Neural cell (in vitro differentiated cells): Measurements from ENCODE around the gene HSD17B2. TPM values are rescaled to one million over a fixed set of nuclear protein-coding genes. Genes with fewer than 3 reads are reported as not detected.

Experiments used
- H2AFZ ChIP-seq: fragments of 200-600, 300-800 bp; sonication (generic), shearing (Covaris generic); 2 replicates; pipeline ENCODE4 v1.6.0; 2014; ENCODE audit warnings: low read depth, mild to moderate bottlenecking, antibody characterized with exemption, low read length, moderate library complexity
- H3F3A ChIP-seq: fragments of 200-600 bp; shearing (Covaris generic); 2 replicates; pipeline ENCODE4 v1.6.1; 2016; ENCODE audit warnings: mild to moderate bottlenecking, moderate library complexity, mixed read lengths, antibody characterized with exemption, low read length; ENCODE audit not compliant: insufficient read depth, poor library complexity, severe bottlenecking
- H3K27ac ChIP-seq: fragments of 200-600, 300-800 bp; sonication (generic), shearing (Covaris generic); 2 replicates; pipeline ENCODE4 v1.5.1; 2014; ENCODE audit warnings: mild to moderate bottlenecking, low read length, moderate library complexity
- H3K27me3 ChIP-seq: fragments of 300-800, 200-600 bp; sonication (generic), shearing (Covaris generic); 2 replicates; pipeline ENCODE4 v1.6.0; 2014; ENCODE audit warnings: mild to moderate bottlenecking, low read depth, low read length, moderate library complexity; ENCODE audit not compliant: insufficient read depth
- H3K36me3 ChIP-seq: fragments of 300-800, 200-600 bp; sonication (generic), shearing (Covaris generic); 2 replicates; pipeline ENCODE4 v1.5.1; 2014; ENCODE audit warnings: mild to moderate bottlenecking, antibody characterized with exemption, low read length, moderate library complexity; ENCODE audit not compliant: insufficient read depth
- H3K4me2 ChIP-seq: fragments of 300-800, 200-600 bp; sonication (generic), shearing (Covaris generic); 2 replicates; pipeline ENCODE4 v1.6.0; 2014; ENCODE audit warnings: mild to moderate bottlenecking, low read length
- H3K4me3 ChIP-seq: fragments of 300-800, 200-600 bp; sonication (generic), shearing (Covaris generic); 2 replicates; pipeline ENCODE4 v1.5.1; 2014; ENCODE audit warnings: mild to moderate bottlenecking, low read length, moderate library complexity
- H3K79me2 ChIP-seq: fragments of 200-600 bp; shearing (Covaris generic); replicated peaks from 2 replicates; pipeline ENCODE4 v1.6.0; 2014; ENCODE audit warnings: mild to moderate bottlenecking, low read length, moderate library complexity; ENCODE audit not compliant: insufficient read depth
- H3K9ac ChIP-seq: fragments of 300-800, 200-600 bp; sonication (generic), shearing (Covaris generic); 2 replicates; pipeline ENCODE4 v1.6.1; 2016; ENCODE audit warnings: mild to moderate bottlenecking, low read length, mixed read lengths
- H3K9me2 ChIP-seq: fragments of 200-600 bp; shearing (Covaris generic); 2 replicates; pipeline ENCODE4 v1.6.1; 2016; ENCODE audit warnings: mild to moderate bottlenecking, low read length, mixed read lengths; ENCODE audit not compliant: insufficient read depth
- H3K9me3 ChIP-seq: fragments of 200-600, 300-800 bp; sonication (generic), shearing (Covaris generic); 2 replicates; pipeline ENCODE4 v1.6.1; 2016; ENCODE audit warnings: mild to moderate bottlenecking, mixed run types, low read length, moderate library complexity, mixed read lengths
- H4K20me1 ChIP-seq: fragments of 200-600 bp; shearing (Covaris generic); 2 replicates; pipeline ENCODE4 v1.6.1; 2016; ENCODE audit warnings: mild to moderate bottlenecking, mixed run types; ENCODE audit not compliant: insufficient read depth
- CTCF ChIP-seq: fragments of 450-650 bp; IDR thresholded peaks from 2 replicates; pipeline ENCODE4 v1.5.1; 2014; ENCODE audit warnings: antibody characterized with exemption, mild to moderate bottlenecking, moderate library complexity; ENCODE audit not compliant: poor library complexity, severe bottlenecking
- EP300 ChIP-seq: fragments of 450-650 bp; conservative IDR thresholded peaks from 2 replicates; pipeline ENCODE4 v1.6.1; 2014; ENCODE audit warnings: antibody characterized with exemption, mild to moderate bottlenecking, moderate library complexity; ENCODE audit not compliant: poor library complexity, severe bottlenecking
- EZH2 ChIP-seq: fragments of 200-600, 300-800 bp; shearing (Covaris generic), sonication (generic); IDR thresholded peaks from 2 replicates; pipeline ENCODE4 v1.6.1; 2014; ENCODE audit warnings: antibody characterized with exemption, low read length, borderline replicate concordance, mild to moderate bottlenecking; ENCODE audit not compliant: insufficient read depth, poor library complexity, severe bottlenecking
- MXI1 ChIP-seq: fragments of 450-650 bp; conservative IDR thresholded peaks from 2 replicates; pipeline ENCODE4 v1.6.1; 2014; ENCODE audit warnings: antibody characterized with exemption, mild to moderate bottlenecking; ENCODE audit not compliant: poor library complexity, severe bottlenecking
- POLR2AphosphoS5 ChIP-seq: IDR thresholded peaks from 2 replicates; pipeline ENCODE4 v1.6.1; 2012
- RAD21 ChIP-seq: fragments of 450-650 bp; conservative IDR thresholded peaks from 2 replicates; pipeline ENCODE4 v1.6.1; 2014; ENCODE audit warnings: antibody characterized with exemption, mild to moderate bottlenecking, moderate library complexity
- REST ChIP-seq: IDR thresholded peaks from 2 replicates; pipeline ENCODE4 v1.6.1; 2012; ENCODE audit warnings: borderline replicate concordance
- SMC3 ChIP-seq: fragments of 450-650 bp; conservative IDR thresholded peaks from 2 replicates; pipeline ENCODE4 v1.6.1; 2014; ENCODE audit warnings: antibody characterized with exemption, mild to moderate bottlenecking, moderate library complexity; ENCODE audit not compliant: poor library complexity
- TAF1 ChIP-seq: IDR thresholded peaks from 2 replicates; pipeline ENCODE4 v1.6.1; 2012; ENCODE audit warnings: low read depth
- polyA plus RNA-seq: library from polyadenylated mRNA; depleted of rRNA; stranded (reverse); fragments of >200 nt; gene quantifications from 2 replicates; pipeline ENCODE4 v1.2.3, GENCODE V29; 2014

Gene HSD17B2
- polyA plus RNA-seq, 1 donor from 2014 or later = not detected

GRCh38 chr16:82079892-82080291 lies 44.8 kb downstream of the HSD17B2 start:
- no peaks in the 10 kb centered on the region for H3K9me2 ChIP-seq
- no peak overlapping the region for H3K9ac ChIP-seq
- H3K4me2 ChIP-seq = no peak overlapping the region
- H3K9me3 ChIP-seq = peaks cover 8% of the 10 kb centered on the region
- no peak overlapping the region for H3K27ac ChIP-seq
- H2AFZ ChIP-seq = no peak overlapping the region
- no peaks in the 10 kb centered on the region for H3F3A ChIP-seq
- no peaks in the 10 kb centered on the region for H4K20me1 ChIP-seq
- no peaks in the 10 kb centered on the region for H3K79me2 ChIP-seq
- no peak for TF ChIP-seq RAD21
- TF ChIP-seq REST = no peak
- TF ChIP-seq MXI1 = no peak
- TF ChIP-seq EZH2 = no peak
- TF ChIP-seq CTCF = no peak
- no peak for TF ChIP-seq EP300
- no peak for TF ChIP-seq SMC3
- no peak for TF ChIP-seq TAF1
- TF ChIP-seq POLR2AphosphoS5 = no peak
- no peak overlapping the region for H3K4me3 ChIP-seq
- H3K36me3 ChIP-seq = no peaks in the 10 kb centered on the region
- no peaks in the 10 kb centered on the region for H3K27me3 ChIP-seq

- Histone ChIP-seq H3K9ac (no peak overlapping the region), H2AFZ (no peak overlapping the region), H3K36me3 (no peaks in the 10 kb centered on the region), H4K20me1 (no peaks in the 10 kb centered on the region), H3K9me2 (no peaks in the 10 kb centered on the region), H3K4me2 (no peak overlapping the region), H3K9me3 (peaks cover 4% of the 10 kb centered on the region), H3K79me2 (no peaks in the 10 kb centered on the region), H3F3A (no peaks in the 10 kb centered on the region), H3K27me3 (no peaks in the 10 kb centered on the region), H3K27ac (no peak overlapping the region), H3K4me3 (no peak overlapping the region)
- TF ChIP-seq POLR2AphosphoS5 = no peak
- no peak for TF ChIP-seq TAF1
- TF ChIP-seq RAD21 = no peak
- TF ChIP-seq EZH2 = no peak
- TF ChIP-seq EP300 = no peak
- no peak for TF ChIP-seq SMC3
- TF ChIP-seq CTCF = no peak
- no peak for TF ChIP-seq MXI1
- TF ChIP-seq REST = no peak
Measured at GRCh38 chr16:82081264-82081663, 46.2 kb downstream of the HSD17B2 start.
